NCI-H226 (cell line): ENCODE data around the gene SLC41A3.
"Not testable (repeated sequence)": the region's sequence is repeated elsewhere in the genome, so short reads cannot be mapped to it uniquely, and the experiment has no call there.

Experiments used
- DNase-seq: peaks from one replicate; pipeline ENCODE4 v3.0.0-alpha.2; 2015

SLC41A3 gene

DNA sequence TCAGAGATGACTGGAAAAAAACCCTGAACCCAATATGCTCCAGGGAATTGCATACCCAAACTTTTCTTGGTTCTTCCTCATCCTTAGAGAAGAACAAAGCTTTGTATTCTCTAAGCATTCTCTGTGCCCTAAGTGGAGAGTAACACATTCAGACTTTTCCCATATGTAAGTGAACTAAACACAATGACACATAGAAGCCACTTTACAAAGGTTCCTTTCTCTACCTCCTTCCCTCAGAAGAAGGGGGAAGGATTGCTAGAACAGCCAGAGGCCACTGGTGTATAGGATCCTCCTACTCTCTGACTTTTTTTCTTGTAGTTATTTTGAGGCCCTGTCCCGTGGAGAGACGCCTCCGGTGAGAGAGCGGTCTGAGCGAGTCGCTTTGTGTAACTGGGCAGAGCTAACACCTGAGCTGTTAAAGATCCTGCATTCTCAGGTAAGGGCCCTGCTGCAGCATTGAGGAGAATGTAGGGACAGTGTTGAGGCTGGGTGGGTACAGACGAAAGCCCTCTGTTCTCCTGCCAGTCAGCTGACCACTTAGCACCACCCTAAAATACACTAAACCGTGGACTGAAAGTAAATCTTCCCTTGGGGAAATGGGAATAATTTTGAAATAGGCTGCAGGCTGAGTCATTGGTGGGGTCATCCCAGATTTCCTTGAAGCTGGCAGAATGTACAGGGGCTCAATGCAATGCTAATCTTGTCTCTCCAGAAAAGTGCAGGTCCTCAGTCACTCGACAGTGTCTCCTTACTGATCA lies 108.5 kb downstream of the SLC41A3 start:
- DNase-seq, result not testable (repeated sequence)

DNA sequence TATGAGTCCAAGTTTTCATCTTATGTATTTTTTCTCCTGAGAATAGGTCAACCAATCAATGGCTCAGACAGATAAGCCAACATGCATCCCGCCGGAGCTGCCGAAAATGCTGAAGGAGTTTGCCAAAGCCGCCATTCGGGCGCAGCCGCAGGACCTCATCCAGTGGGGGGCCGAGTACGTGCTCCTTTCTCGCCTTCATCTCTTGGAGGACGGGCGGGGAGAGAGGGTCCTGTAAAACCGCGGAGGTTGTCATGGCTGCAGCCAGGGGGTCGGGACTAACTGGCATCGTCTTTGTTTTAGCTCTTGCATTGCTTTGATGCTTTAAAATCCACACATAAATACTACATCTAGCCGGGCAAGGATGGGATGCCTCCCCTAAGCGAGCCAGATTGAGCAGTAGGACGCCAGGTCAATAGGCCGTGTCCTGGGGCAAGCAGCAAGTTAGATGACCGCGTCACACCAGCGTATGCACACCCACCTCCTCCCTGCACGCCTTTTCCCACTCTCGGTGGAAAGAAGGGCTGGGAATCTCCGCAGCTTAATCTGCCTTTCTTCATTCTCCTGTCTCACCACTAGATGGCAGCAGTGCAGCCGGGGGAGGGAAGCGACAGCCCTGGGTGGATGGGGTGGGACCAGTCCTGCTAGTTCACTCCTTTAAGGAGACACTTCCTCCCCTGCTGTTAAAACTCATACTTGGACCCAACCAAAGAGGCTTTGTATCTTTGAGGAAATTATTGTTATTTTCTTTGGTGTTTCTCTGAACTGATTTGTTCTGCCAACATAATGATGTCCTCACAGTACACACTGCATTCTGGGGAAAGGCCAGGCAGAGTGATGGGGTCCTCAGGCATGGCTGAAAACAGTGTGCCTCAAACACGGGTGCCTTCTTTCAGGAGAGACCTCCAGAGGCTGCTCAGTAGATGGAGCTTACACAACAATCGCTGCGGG lies 111.7 kb downstream of the SLC41A3 start:
- not testable (repeated sequence) for DNase-seq

GRCh38 chr3:125968701-125969592 lies 115.0 kb downstream of the SLC41A3 start, which contains the start of gene ROPN1B:
Gene ROPN1B (plus strand): TSS chr3:125969178. CDS start chr3:125972055, 2,877 bp downstream.
- DNase-seq, result not testable (repeated sequence)

DNA sequence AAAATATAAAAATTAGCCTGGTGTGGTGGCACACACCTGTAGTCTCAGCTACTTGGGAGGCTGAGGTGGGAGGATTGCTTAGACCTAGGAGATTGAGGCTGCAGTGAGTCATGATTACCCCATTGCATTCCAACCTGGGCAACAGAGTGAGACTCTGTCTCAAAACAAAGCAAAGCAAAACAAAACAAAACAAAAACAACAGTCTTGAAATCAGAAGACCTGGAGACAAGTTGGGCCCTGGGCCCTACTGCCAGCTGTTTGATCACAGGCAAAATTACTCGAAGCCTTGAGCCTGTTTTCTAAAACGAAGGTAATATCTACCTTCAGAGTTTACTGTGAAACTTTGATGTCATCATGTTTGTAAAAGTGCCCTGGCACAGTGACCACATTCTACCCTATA lies 115.8 kb downstream of the SLC41A3 start:
- not testable (repeated sequence) for DNase-seq

- no peak for DNase-seq
Observed at GRCh38 chr3:125967156-125967555, 116.8 kb downstream of the SLC41A3 start.

GRCh38 chr3:125965505-125965904 lies 118.4 kb downstream of the SLC41A3 start:
- no peak for DNase-seq

DNA sequence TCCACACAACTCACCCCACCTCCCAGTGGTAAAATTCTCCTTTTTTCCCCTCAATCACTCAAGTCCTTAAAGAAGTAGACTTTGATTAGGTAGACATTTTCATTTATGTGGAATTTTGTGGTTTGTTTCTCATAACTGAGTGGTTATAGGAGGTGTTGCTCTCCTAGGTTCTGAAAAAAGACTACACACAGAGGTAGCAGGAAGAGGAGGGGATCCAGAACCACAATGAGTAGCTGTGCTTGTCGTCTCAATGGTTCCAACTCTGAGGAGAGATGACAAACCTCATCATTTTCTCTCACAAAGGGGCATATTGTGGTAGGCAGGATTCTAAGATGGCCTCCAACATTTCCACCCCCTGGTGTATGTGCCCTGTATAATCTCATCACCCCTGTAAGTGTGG lies 120.1 kb downstream of the SLC41A3 start:
- not testable (repeated sequence) for DNase-seq

DNA sequence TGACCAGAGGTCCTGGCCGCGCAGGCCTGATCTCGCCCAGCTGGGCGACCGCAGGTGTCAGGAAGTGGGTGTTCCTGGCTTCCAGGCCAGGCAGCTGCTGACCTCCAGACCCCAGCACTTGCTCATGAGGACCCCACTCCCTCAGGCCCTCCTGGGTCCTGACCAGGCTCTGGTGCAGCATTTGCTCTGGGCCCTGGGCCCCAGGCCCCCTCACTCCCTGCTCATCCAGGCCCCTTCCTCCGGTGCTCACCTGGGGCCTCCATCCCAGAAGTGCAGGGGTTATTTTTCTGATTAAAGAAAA lies 122.7 kb downstream of the SLC41A3 start:
- no peak for DNase-seq

- DNase-seq, result no peak
Observed at GRCh38 chr3:125960456-125961288, 123.3 kb downstream of the SLC41A3 start.

GRCh38 chr3:125960066-125960424 lies 123.9 kb downstream of the SLC41A3 start:
- DNase-seq, result no peak

- DNase-seq, result no peak
Observed at GRCh38 chr3:125959317-125960065, 124.4 kb downstream of the SLC41A3 start.

DNA sequence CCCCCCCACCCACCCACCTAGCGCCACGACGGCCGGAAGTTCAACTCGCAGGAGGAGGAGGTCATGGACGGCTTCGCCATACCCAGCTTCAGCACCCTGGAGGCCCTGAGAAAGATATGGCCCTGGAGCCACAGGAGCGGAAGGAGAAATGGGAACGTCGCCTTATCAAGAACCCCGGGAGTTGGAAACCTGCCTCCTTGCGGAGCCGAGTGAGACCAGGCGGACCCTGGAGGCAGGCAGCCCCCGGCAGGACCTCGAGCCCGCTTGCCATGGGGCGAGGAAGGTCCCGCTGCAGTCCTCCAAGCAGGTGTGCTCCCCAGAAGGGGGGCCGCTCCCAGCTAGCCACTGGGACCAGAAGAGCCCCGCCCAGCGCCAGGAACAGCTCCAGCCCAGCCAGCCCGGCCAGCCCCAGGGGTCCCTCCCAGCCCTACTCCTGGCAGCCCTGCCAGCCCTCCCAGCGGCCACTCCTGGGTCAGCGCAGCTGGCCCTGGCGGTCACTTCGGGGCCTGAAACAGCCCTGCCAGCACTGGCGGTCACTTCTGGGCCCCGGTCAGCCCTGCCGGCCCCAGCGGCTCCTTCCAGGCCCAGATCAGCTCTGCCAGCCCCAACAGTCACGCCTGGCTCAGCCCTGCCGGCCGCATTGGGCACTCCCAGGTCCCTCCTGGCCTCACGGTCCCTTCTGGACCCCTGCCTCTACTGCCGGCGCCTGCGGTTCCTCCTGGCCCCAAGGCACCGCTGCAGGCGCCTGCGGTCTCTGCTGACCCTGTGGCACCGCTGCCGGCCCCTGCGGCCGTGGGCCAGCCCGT lies 125.2 kb downstream of the SLC41A3 start:
- DNase-seq, result no peak

DNA sequence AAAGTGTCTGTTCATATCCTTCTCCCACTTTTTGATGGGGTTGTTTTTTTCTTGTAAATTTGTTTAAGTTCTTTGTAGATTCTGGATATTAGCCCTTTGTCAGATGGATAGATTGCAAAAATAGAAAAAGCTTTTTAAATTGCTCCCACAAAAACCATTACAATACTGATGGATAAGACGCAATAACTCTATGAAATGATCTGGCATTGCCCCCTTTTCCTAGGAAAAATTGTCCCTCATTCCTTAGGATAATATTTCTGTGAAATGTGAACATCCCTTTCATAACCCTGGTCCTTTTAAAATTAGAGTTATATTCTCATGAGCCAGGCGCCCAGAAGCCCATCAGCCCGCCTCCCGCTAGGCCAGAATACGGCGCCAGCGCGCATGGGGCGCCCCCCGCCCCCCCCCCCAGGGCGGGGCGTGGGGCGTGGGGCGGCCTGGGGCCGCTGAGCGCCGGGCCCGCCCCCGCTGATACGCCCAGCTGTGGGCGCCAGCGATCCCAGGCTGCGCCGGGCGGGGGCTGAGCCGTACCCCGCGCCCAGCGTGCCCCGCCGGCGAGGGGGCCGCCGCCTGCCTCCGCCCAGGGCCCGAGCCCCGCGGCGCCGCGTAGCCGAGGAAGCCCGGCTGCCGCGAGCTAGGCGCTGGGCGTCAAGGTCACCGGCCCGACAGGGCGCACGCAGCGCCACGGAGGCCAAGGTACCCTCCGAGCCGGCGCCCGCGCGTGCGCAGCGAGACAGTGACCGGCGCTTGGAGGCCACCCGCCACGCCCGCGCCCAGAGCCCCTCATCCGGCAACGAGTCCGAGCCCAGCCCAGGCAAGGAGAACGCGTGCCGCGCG lies 126.0 kb downstream of the SLC41A3 start:
- no peak for DNase-seq

DNA sequence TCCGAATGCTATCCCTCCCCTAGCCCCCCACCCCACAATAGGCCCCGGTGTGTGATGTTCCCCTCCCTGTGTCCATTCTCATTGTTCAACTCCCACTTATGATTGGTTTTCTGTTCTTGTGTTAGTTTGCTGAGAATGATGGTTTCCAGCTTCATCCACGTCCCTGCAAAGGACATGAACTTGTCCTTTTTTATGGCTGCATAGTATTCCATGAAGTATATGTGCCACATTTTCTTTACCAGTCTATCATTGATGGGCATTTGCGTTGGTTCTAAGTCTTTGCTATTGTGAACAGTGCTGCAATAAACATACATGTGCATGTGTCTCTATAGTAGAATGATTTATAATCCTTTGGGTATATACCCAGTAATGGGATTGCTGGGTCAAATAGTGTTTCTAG lies 126.9 kb downstream of the SLC41A3 start:
- not testable (repeated sequence) for DNase-seq
